HTR-8/SVneo (cell line): ENCODE data around the gene TBCD.
"Not testable (repeated sequence)": the region's sequence is repeated elsewhere in the genome, so short reads cannot be mapped to it uniquely, and the experiment has no call there.

Experiments
- DNase-seq: peaks from one replicate; pipeline ENCODE4 v3.0.0; 2011; ENCODE audit warnings: low spot score, mixed read lengths; ENCODE audit not compliant: insufficient read length
- FAIRE-seq: peaks from 2 replicates; lab custom pipeline; 2011; peaks lifted over from hg19 to GRCh38; lab: Jason Lieb, UNC

Gene TBCD

GRCh38 chr17:82942166-82943130, 190.6 kb downstream of the TBCD start:
- FAIRE-seq (no peak), DNase-seq (no peak)

GRCh38 chr17:82943339-82943738, 191.5 kb downstream of the TBCD start:
- FAIRE-seq (peak; percentile 13), DNase-seq (no peak)

GRCh38 chr17:82943751-82944150, 191.9 kb downstream of the TBCD start:
- FAIRE-seq (no peak), DNase-seq (no peak)

- no peak for FAIRE-seq
- no peak for DNase-seq
These were observed 193.1 kb downstream of the TBCD start for GRCh38 chr17:82944990-82945389.

- no peak for FAIRE-seq
- DNase-seq: no peak
These were observed 194.2 kb downstream of the TBCD start for GRCh38 chr17:82946081-82946480.

GRCh38 chr17:82947051-82947991, 195.5 kb downstream of the TBCD start:
- no peak for FAIRE-seq
- no peak for DNase-seq

- DNase-seq: no peak
- FAIRE-seq: no peak
These were observed 196.2 kb downstream of the TBCD start for GRCh38 chr17:82948081-82948511.

GRCh38 chr17:82948957-82949356, 197.1 kb downstream of the TBCD start:
- FAIRE-seq (no peak), DNase-seq (no peak)

- DNase-seq: no peak
- no peak for FAIRE-seq
These were observed 197.5 kb downstream of the TBCD start for GRCh38 chr17:82949361-82949760.

- FAIRE-seq (no peak), DNase-seq (no peak)
These were observed 198.1 kb downstream of the TBCD start for GRCh38 chr17:82949984-82950383.

- FAIRE-seq: no peak
- DNase-seq: no peak
These were observed 198.7 kb downstream of the TBCD start for GRCh38 chr17:82950525-82951102.

- FAIRE-seq (no peak), DNase-seq (no peak)
These were observed 200.2 kb downstream of the TBCD start for GRCh38 chr17:82952019-82952418.

- not testable (repeated sequence) for FAIRE-seq, DNase-seq
These were observed 203.2 kb downstream of the TBCD start for GRCh38 chr17:82955106-82955505.

GRCh38 chr17:82955627-82956026, 203.8 kb downstream of the TBCD start:
- DNase-seq, FAIRE-seq: not testable (repeated sequence)

- no peak for DNase-seq
- FAIRE-seq: no peak
These were observed 204.4 kb downstream of the TBCD start for GRCh38 chr17:82956146-82956725.

- DNase-seq (no peak), FAIRE-seq (no peak)
These were observed 205.0 kb downstream of the TBCD start for GRCh38 chr17:82956726-82957468.

GRCh38 chr17:82957469-82957795, 205.6 kb downstream of the TBCD start:
- no peak for DNase-seq
- no peak for FAIRE-seq

GRCh38 chr17:82957961-82958561, 206.2 kb downstream of the TBCD start:
- FAIRE-seq: no peak
- no peak for DNase-seq
